Transverse colon (tissue), 4 donors: ENCODE measurements around the gene FAHD2A. TPM values are rescaled to one million over a fixed set of nuclear protein-coding genes. Genes with fewer than 3 reads are reported as not detected.

ENCODE experiments used
- DNase-seq: peaks from one replicate; pipeline ENCODE4 v3.0.0-alpha.2; 2019
- H3K27ac ChIP-seq, 4 donors: fragments of 200-600 bp; sonication (generic); 2 replicates each; pipeline ENCODE4 v1.5.1; 2016 to 2018; ENCODE audit warnings: inconsistent platforms in 4 of 4
- H3K27me3 ChIP-seq: fragments of 200-600 bp; sonication (generic); 2 replicates; pipeline ENCODE4 v1.5.1; 2017; ENCODE audit warnings: inconsistent platforms
- H3K36me3 ChIP-seq, 4 donors: fragments of 200-600 bp; sonication (generic); 2 replicates each; pipeline ENCODE4 v1.5.1; 2017 to 2019; ENCODE audit warnings: inconsistent platforms in 4 of 4
- H3K4me1 ChIP-seq, 4 donors: fragments of 200-600 bp; sonication (generic); 2 replicates each; pipeline ENCODE4 v1.5.1; 2017 to 2020; ENCODE audit warnings: inconsistent platforms in 4 of 4
- H3K4me3 ChIP-seq, 4 donors: fragments of 200-600 bp; sonication (generic); 1 replicate in 1 of 4; 2 replicates in 3 of 4; pipeline versions ENCODE4 v1.5.1 to v1.6.1; 2017 to 2019; ENCODE audit warnings: inconsistent platforms in 4 of 4
- H3K9me3 ChIP-seq, 2 donors: fragments of 200-600 bp; sonication (generic); 2 replicates each; pipeline ENCODE4 v1.5.1; 2017 to 2019; ENCODE audit warnings: inconsistent platforms in 2 of 2
- CTCF ChIP-seq, 5 experiments: fragments of 200-600 bp in 3 of 5; fragments of 450-650 bp in 2 of 5; sonication (generic) in 3 of 5; IDR thresholded peaks; 1 replicate in 2 of 5; 2 replicates in 3 of 5; pipeline ENCODE4 v1.5.1; 2016 to 2017; ENCODE audit warnings: antibody characterized with exemption in 5 of 5, inconsistent platforms in 3 of 5, mild to moderate bottlenecking in 2 of 5, moderate library complexity in 1 of 5
- EP300 ChIP-seq: sonication (generic); formaldehyde crosslinking; IDR thresholded peaks from one replicate; pipeline ENCODE4 v1.6.1; 2017; ENCODE audit warnings: antibody characterized with exemption, low read depth
- POLR2A ChIP-seq: fragments of 450-650 bp; IDR thresholded peaks from one replicate; pipeline ENCODE4 v1.6.1; 2016; ENCODE audit warnings: antibody characterized with exemption, mild to moderate bottlenecking, moderate library complexity
- POLR2AphosphoS5 ChIP-seq, 3 donors: sonication (generic); formaldehyde crosslinking; IDR thresholded peaks; one replicate each; pipeline ENCODE4 v1.6.1; 2016; ENCODE audit warnings: antibody characterized with exemption in 3 of 3
- WGBS, 2 donors: methylation state at CpG; one replicate each; pipeline ENCODE4 v1.1.5; 2018; ENCODE audit warnings: low coverage in 1 of 2; 5-methylcytosine and 5-hydroxymethylcytosine counted together
- in situ Hi-C, 4 donors: fragments of 200-750 bp; cut with MboI; loops; one replicate each; pipeline versions ENCODE4 v1.15.0 to v1.15.1; 2017; ENCODE audit warnings: low sequenced_read_pairs in 3 of 4, low pct_ligation_motif_present in 1 of 4, low pct_unique_long_range_greater_than_20kb in 1 of 4
- intact Hi-C: fragments of 100-400 bp; cut with DNase I; formaldehyde crosslinking; loops from one replicate; pipeline ENCODE4 v1.15.1; 2023; ENCODE audit warnings: low total_unique reads
- total RNA-seq, 4 donors: library from RNA; depleted of rRNA; stranded (reverse); fragments of >200 nt; gene quantifications; one replicate each; pipeline ENCODE4 v1.1.0, GENCODE V29; 2016

FAHD2A gene
- total RNA-seq, 4 donors from 2014 or later = 29.9 to 134 (median 42.7) TPM

GRCh38 chr2:95380731-95381130 is 21.8 kb upstream of the FAHD2A start:
- Histone ChIP-seq H3K9me3 (no peaks in the 10 kb centered on the region), H3K27ac (no peak overlapping the region), H3K36me3 (no peaks in the 10 kb centered on the region), H3K4me1 (peaks cover 10 to 17% (median 15%) of the 10 kb centered on the region in 4 donors), H3K4me3 (no peak overlapping the region), H3K27me3 (no peaks in the 10 kb centered on the region)
- no peak for DNase-seq
- TF ChIP-seq POLR2AphosphoS5 (IDR thresholded peaks at IDR 0.05) = no peak
- no peak for TF ChIP-seq POLR2A
- TF ChIP-seq CTCF (IDR thresholded peaks at IDR 0.05) = no peak
- no peak for TF ChIP-seq EP300
- WGBS, 2 donors = 80 to 87% methylated on average over 1 to 5 of the region's 5 CpGs
- intact Hi-C loops (no loop called here), in situ Hi-C loops (no loop called here)

DNA sequence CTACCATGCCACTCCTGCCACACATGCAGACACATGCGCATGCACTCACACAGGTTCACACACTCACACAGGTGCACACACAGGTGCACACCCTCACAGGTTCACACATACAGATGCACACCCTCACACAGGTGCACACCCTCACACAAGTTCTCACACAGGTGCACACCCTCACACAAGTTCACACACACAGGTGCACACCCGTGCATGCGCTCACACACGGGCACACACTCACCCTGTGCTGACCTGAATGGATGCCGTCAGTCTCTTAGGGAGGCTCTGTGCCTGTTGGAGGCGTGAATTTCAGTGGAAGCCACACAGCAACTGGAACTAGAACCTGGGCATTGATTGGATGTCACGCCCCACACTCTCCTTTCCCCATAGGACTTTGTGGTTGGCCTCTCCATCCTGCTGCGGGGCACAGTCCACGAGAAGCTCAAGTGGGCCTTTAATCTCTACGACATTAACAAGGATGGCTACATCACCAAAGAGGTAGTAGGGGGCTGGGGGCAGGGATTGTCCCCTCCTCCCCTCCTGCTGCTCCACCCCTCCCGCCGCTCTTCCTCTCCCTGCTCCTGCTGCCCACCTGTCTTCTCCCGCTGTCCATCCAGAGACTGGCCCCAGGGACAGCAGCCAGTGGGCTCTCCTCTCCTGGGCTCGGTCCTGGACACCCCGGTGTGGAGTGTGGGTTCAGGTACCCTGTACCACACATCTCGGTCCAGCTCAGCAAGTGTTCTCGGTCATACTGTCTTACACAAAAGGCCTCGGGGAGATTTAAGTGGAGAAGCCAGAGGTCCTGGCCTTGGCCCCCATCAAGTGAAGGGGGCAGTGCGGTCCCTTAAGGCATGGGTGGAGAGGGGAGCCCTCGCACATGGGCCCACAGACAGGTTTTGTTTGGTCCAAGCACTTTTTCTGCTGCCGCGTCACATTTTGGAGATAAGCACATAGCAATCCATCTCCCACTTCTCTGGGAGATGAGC is 21.0 kb upstream of the FAHD2A start:
- Histone ChIP-seq H3K36me3 (no peaks in the 10 kb centered on the region), H3K4me3 (no peak overlapping the region), H3K27me3 (no peaks in the 10 kb centered on the region), H3K4me1 (peaks cover 10 to 17% (median 15%) of the 10 kb centered on the region in 4 donors), H3K27ac (no peak overlapping the region), H3K9me3 (no peaks in the 10 kb centered on the region)
- in situ Hi-C loops = no loop called here
- no peak for DNase-seq
- 83 to 84% methylated on average over 4 to 22 of the region's 22 CpGs for WGBS, 2 donors
- intact Hi-C loops = no loop called here
- TF ChIP-seq POLR2AphosphoS5 (IDR thresholded peaks at IDR 0.05) (no peak), EP300 (no peak), CTCF (IDR thresholded peaks at IDR 0.05) (no peak), POLR2A (no peak)

- in situ Hi-C loops (no loop called here), intact Hi-C loops (no loop called here)
- Histone ChIP-seq H3K27ac (no peak overlapping the region), H3K27me3 (no peaks in the 10 kb centered on the region), H3K9me3 (no peaks in the 10 kb centered on the region), H3K4me1 (peaks cover 10 to 17% (median 15%) of the 10 kb centered on the region in 4 donors), H3K4me3 (no peak overlapping the region), H3K36me3 (no peaks in the 10 kb centered on the region)
- 97% methylated on average over 18 of the region's 20 CpGs; no CpG with 5 or more reads in 1 of the 2 donors for WGBS, 2 donors
- no peak for TF ChIP-seq POLR2A
- no peak for TF ChIP-seq POLR2AphosphoS5 (IDR thresholded peaks at IDR 0.05)
- TF ChIP-seq EP300 = no peak
- TF ChIP-seq CTCF (IDR thresholded peaks at IDR 0.05) = no peak
- no peak for DNase-seq
Measured at GRCh38 chr2:95382192-95382591, 20.3 kb upstream of the FAHD2A start.

GRCh38 chr2:95382686-95383634 is 19.5 kb upstream of the FAHD2A start:
- Histone ChIP-seq H3K27ac (no peak overlapping the region), H3K36me3 (no peaks in the 10 kb centered on the region), H3K4me1 (peaks cover 10 to 17% (median 15%) of the 10 kb centered on the region in 4 donors), H3K27me3 (no peaks in the 10 kb centered on the region), H3K4me3 (no peak overlapping the region), H3K9me3 (no peaks in the 10 kb centered on the region)
- 85% methylated on average over 7 of the region's 14 CpGs; no CpG with 5 or more reads in 1 of the 2 donors for WGBS, 2 donors
- intact Hi-C loops (no loop called here), in situ Hi-C loops (no loop called here)
- no peak for DNase-seq
- TF ChIP-seq POLR2AphosphoS5 (IDR thresholded peaks at IDR 0.05) (no peak), CTCF (IDR thresholded peaks at IDR 0.05) (no peak), EP300 (no peak), POLR2A (no peak)
